HG03159 (cell line): ENCODE data around the gene RASGEF1C.

Source experiments
- ATAC-seq: cut with Tn5 transposase; IDR thresholded peaks from one replicate; pipeline ENCODE4 v1.9.1; 2021; ENCODE audit warnings: mild to moderate bottlenecking, moderate library complexity; ENCODE audit not compliant: unreplicated experiment

Gene RASGEF1C

GRCh38 chr5:180160789-180161188, 48.2 kb downstream of the RASGEF1C start:
- ATAC-seq = no peak

GRCh38 chr5:180160215-180160614, 48.8 kb downstream of the RASGEF1C start:
- no peak for ATAC-seq

DNA sequence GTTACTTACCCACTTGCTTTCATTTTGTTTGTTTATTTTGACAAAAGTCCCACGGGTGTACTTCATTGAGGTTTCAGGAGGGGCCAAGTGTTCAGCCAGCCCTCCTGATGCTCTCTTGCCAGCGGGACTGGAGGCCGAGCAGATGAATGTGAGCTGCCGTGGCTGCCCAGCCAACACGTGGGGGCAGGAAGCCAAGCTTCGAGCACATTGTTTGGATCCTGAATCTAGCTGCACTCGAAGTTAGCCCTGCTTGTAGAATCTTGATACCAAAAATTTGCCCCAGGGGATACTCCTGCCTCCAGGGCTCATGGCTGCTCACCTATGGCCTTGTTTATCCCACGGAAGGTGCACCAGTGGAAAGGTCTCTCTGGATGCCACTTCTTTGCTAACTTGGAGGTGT, 49.3 kb downstream of the RASGEF1C start:
- ATAC-seq = no peak

GRCh38 chr5:180157866-180158265, 51.1 kb downstream of the RASGEF1C start:
- ATAC-seq = no peak

GRCh38 chr5:180156141-180156540, 52.9 kb downstream of the RASGEF1C start:
- no peak for ATAC-seq

GRCh38 chr5:180155365-180155926, 53.6 kb downstream of the RASGEF1C start:
- ATAC-seq = no peak

DNA sequence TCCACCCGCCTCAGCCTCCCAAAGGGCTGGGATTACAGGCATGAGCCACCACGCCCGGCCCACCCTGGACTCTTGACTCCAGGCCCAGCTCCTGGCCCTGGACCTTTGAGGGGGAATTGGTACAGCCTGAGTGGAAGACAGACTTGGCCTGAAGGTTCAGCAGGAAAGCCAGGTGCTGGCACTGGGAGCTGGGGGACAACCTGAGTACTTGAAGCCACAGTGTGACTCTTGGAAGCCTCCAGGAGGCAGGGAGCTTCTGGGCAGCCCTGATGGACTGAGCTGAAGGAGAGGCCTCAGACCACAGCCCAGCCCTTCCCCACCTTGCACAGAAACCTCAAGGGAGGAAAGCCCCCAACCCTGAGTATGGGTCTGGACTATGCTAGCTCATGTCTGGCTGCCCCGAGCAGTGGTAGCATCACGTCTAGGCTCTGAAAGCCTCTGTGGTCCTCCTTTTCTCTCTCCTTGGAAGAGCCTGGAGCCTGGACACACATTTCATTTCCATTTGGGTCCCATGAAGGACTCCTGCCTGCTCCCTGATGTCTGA, 54.1 kb downstream of the RASGEF1C start:
- no peak for ATAC-seq

GRCh38 chr5:180153991-180154390, 55.0 kb downstream of the RASGEF1C start:
- no peak for ATAC-seq

- no peak for ATAC-seq
These were observed 55.9 kb downstream of the RASGEF1C start for GRCh38 chr5:180153099-180153498.

DNA sequence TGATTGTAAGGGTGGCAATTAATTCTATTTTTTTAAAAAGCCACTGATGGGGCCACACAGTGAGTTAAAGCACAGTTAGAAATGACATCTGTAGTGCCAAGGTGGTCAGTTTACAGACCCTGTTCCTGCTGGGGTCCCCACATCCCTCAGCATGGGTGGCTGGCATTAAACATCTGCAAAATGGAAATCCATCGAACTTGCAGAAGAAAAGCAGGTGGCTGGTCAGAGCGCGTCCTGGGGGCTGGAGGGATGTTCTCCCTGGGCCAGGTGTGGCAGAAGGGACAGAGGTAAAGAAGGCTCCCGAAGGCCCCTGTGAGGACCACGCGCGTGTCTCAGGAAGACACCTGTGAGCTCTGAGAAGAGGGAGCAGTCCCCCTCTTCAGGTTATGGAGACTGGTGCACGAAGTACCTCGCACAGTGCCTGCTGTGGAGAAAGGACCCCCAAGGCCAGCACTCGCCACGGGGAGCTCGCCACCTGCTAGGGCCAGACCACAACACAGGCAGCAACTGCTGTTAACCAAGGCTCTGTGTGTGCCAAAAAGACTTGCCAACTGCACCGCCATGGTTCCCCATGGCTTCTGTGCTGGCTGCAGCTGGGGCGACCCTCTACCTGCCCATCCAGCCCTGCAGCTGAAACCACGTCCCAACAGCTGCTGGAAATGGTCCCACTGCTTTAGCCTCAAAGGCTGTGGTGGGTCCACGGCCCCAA, 65.2 kb downstream of the RASGEF1C start:
- no peak for ATAC-seq

GRCh38 chr5:180142824-180143610, 66.0 kb downstream of the RASGEF1C start:
- no peak for ATAC-seq

DNA sequence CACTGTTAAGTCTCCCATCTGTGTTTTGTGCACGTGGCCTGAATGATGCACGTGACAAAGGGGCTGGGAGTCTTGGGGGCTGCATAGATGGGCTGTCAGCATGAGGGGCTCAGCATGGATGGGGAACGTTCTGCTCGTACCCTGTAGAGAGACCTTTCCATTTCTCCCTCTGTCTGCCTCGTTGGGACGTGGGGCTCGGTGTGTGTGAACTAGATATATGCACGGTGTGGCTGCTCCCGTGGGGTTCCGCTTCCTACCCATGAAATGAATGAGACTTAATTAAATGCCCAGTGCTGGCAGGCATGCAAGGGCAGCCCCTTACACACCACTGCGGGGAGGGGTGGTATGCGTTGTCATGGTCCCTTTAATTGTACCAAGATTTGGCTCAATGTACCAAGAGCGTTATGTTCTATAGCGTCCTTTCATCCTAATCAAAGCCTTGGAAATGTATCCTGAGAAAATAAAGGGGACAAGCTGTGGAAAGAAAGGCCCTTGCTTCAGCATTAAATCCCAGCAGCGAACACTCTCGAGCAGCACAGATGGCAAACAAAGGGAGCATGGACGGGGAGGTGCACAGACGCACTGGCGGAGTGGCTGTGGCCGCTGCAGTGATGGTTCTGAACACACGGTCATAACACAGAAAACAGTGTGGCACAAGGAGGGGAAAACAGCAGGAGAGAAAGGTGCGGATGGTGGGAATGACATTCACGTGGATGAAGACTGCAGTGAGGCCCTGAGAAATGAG, 66.8 kb downstream of the RASGEF1C start:
- no peak for ATAC-seq

DNA sequence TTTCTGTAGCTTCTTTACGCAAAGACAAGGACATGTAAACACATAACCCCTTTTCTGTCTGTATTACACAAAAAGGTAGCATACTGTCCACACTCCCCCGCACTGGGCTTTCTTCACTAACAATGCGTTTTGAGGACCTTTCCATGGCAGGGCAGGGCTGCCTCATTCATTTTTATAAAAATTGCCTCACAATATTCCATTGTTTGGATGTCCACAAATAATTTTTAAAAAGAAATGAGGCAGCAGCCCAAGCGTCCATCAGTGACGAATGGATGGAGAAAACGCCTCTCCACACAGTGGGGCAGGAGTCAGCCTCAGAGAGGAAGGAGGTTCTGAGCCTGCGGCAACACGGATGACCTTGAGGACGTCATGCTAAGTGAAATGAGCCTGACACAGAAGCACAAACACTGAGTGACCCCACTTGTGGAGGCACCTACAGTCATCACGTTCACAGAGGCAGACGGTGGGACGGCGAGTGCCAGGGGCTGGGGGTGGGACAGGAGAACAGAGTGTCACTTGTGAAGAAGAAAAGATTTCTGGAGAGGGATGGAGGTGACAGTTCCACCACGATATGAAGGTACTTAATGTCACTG, 67.8 kb downstream of the RASGEF1C start:
- no peak for ATAC-seq

DNA sequence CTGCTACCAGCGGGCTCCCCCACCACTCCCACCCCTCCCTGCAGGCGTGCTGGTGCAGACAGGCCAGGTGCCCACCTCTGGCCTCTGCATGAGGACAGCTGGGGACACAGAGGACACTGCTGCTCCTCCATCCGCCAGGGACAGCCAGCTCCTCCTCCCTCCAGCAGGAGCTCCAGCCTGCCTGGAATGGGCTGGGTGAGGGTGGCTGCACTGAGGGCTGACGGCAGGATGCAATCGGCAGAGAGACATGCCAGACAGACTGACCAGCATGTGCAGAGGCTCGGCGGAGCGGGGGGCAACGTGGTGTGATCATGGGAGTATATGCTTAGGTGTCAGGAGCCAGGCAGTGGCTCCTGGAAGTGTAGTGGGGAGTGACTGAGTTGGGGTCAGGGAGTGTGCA, 68.4 kb downstream of the RASGEF1C start:
- ATAC-seq = no peak

GRCh38 chr5:180140079-180140554, 68.9 kb downstream of the RASGEF1C start:
- no peak for ATAC-seq

- ATAC-seq = no peak
These were observed 69.3 kb downstream of the RASGEF1C start for GRCh38 chr5:180139731-180140055.

GRCh38 chr5:180138976-180139730, 69.9 kb downstream of the RASGEF1C start:
- no peak for ATAC-seq

DNA sequence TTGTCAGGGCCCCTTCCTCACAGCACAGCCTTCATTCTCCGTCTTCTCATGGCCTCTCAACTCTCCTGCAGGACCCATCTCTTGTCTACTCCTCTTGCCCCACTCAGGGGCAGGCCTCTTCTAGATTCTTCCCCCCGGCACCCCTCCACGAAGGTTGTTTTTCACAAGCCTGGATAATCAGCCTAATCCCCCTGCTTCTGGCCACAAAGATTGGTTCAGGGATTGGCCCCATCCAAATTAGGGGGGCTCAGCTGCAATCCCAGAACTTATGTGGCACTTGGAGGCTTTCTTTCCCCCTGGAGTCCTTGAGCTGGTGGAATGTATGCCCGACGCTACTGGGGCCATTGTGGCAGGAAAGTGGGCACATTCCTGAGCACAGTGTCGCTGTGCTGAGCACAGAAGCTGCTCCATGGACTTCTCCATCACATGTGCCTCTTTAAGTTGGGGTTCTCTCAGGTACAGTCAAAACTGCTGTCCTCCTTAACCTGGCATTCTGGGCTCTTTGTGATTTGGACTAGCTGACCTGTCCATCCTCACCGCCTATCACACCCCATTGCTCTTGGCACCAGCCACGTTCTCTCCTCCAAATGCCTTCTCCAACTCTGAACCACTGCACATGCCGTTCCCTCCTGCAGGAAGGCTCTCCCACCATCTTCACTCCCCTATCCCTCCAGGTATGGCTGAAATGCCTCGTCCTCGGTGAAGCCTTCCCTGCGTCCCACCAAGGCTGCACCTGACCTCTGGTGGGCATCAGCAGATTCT, 70.6 kb downstream of the RASGEF1C start:
- no peak for ATAC-seq
